Astrocyte (in vitro differentiated cells and primary cell): ENCODE measurements around the gene TSGA10. TPM values are rescaled to one million over a fixed set of nuclear protein-coding genes. Genes with fewer than 3 reads are reported as not detected.
"Not testable (repeated sequence)": the region's sequence is repeated elsewhere in the genome, so short reads cannot be mapped to it uniquely, and the experiment has no call there.

Experiments
- DNase-seq: peaks from one replicate; pipeline ENCODE4 v3.0.0-alpha.2; 2010; ENCODE audit warnings: low read depth
- FAIRE-seq: peaks from 2 replicates; lab custom pipeline; 2011; peaks lifted over from hg19 to GRCh38; lab: Jason Lieb, UNC
- H2AFZ ChIP-seq: 2 replicates; pipeline ENCODE4 v1.6.0; 2012; ENCODE audit warnings: low read depth, low read length, inconsistent platforms
- H3K27ac ChIP-seq: 2 replicates; pipeline ENCODE4 v1.5.1; 2011; ENCODE audit warnings: low read depth, low read length, inconsistent platforms
- H3K27me3 ChIP-seq: 2 replicates; pipeline ENCODE4 v1.6.0; 2011; ENCODE audit warnings: low read length, inconsistent platforms; ENCODE audit not compliant: insufficient read depth
- H3K36me3 ChIP-seq: 2 replicates; pipeline ENCODE4 v1.5.1; 2011; ENCODE audit warnings: low read length, inconsistent platforms; ENCODE audit not compliant: insufficient read depth
- H3K4me1 ChIP-seq: 2 replicates; pipeline ENCODE4 v1.5.1; 2011; ENCODE audit warnings: low read length, inconsistent platforms; ENCODE audit not compliant: insufficient read depth
- H3K4me2 ChIP-seq: 2 replicates; pipeline ENCODE4 v1.6.0; 2012; ENCODE audit warnings: low read length, inconsistent platforms
- H3K4me3 ChIP-seq: 2 replicates; pipeline ENCODE4 v1.5.1; 2011; ENCODE audit warnings: low read depth, mild to moderate bottlenecking, low read length, inconsistent platforms; ENCODE audit not compliant: insufficient read depth
- H3K79me2 ChIP-seq: 2 replicates; pipeline ENCODE4 v1.6.0; 2012; ENCODE audit warnings: mild to moderate bottlenecking, low read length, inconsistent platforms; ENCODE audit not compliant: insufficient read depth
- H3K9ac ChIP-seq: 2 replicates; pipeline ENCODE4 v1.6.0; 2012; ENCODE audit warnings: mild to moderate bottlenecking, low read length, inconsistent platforms
- H3K9me3 ChIP-seq: 2 replicates; pipeline ENCODE4 v1.5.1; 2012; ENCODE audit warnings: low read depth, mild to moderate bottlenecking, low read length, inconsistent platforms; ENCODE audit not compliant: insufficient read depth
- H4K20me1 ChIP-seq: 2 replicates; pipeline ENCODE4 v1.6.0; 2012; ENCODE audit warnings: low read length, inconsistent platforms; ENCODE audit not compliant: insufficient read depth
- H3K27ac Mint-ChIP-seq: one replicate; pipeline ENCODE4 v1.8.0; 2021; ENCODE audit warnings: mild to moderate bottlenecking, mixed read lengths; ENCODE audit not compliant: unreplicated experiment
- H3K27me3 Mint-ChIP-seq: one replicate; pipeline ENCODE4 v1.8.0; 2021; ENCODE audit warnings: low read depth, mixed read lengths; ENCODE audit not compliant: unreplicated experiment
- H3K36me3 Mint-ChIP-seq: one replicate; pipeline ENCODE4 v1.8.0; 2021; ENCODE audit warnings: low read depth, mixed read lengths; ENCODE audit not compliant: unreplicated experiment
- H3K4me1 Mint-ChIP-seq: one replicate; pipeline ENCODE4 v1.8.0; 2021; ENCODE audit warnings: low read depth, mixed read lengths; ENCODE audit not compliant: unreplicated experiment
- H3K4me3 Mint-ChIP-seq: one replicate; pipeline ENCODE4 v1.8.0; 2021; ENCODE audit warnings: mild to moderate bottlenecking, moderate library complexity, mixed read lengths; ENCODE audit not compliant: unreplicated experiment
- H3K9me3 Mint-ChIP-seq: one replicate; pipeline ENCODE4 v1.8.0; 2021; ENCODE audit warnings: mild to moderate bottlenecking, mixed read lengths; ENCODE audit not compliant: unreplicated experiment
- CTCF ChIP-seq: IDR thresholded peaks from 2 replicates; pipeline ENCODE4 v1.5.1; 2011; ENCODE audit warnings: low read depth, mild to moderate bottlenecking, inconsistent platforms, low read length, moderate library complexity; ENCODE audit not compliant: insufficient read depth
- EZH2 ChIP-seq: IDR thresholded peaks from 2 replicates; pipeline ENCODE4 v1.6.1; 2012; ENCODE audit warnings: mild to moderate bottlenecking, low read length, inconsistent platforms; ENCODE audit not compliant: insufficient read depth
- total RNA-seq: library from RNA; stranded (reverse); gene quantifications from 2 replicates; pipeline ENCODE4 v1.2.1, GENCODE V29; 2021

Gene TSGA10
- total RNA-seq, 1 donor from 2014 or later, result 3.9 TPM

- no peaks in the 10 kb centered on the region for H4K20me1 ChIP-seq
- no peak overlapping the region for H3K4me3 Mint-ChIP-seq
- FAIRE-seq, result no peak
- H3K9me3 Mint-ChIP-seq, result no peaks in the 10 kb centered on the region
- no peaks in the 10 kb centered on the region for H3K27me3 Mint-ChIP-seq
- no peaks in the 10 kb centered on the region for H3K27me3 ChIP-seq
- no peak overlapping the region for H3K4me2 ChIP-seq
- no peak for DNase-seq
- no peaks in the 10 kb centered on the region for H3K79me2 ChIP-seq
- H3K9ac ChIP-seq, result no peak overlapping the region
- TF ChIP-seq CTCF (no peak), EZH2 (no peak)
- H3K4me3 ChIP-seq, result no peak overlapping the region
- no peaks in the 10 kb centered on the region for H3K9me3 ChIP-seq
- no peak overlapping the region for H3K27ac ChIP-seq
- no peak overlapping the region for H3K27ac Mint-ChIP-seq
- no peaks in the 10 kb centered on the region for H3K4me1 Mint-ChIP-seq
- H3K4me1 ChIP-seq, result no peaks in the 10 kb centered on the region
- H3K36me3 Mint-ChIP-seq, result peaks cover 9% of the 10 kb centered on the region
- peaks cover 16% of the 10 kb centered on the region for H3K36me3 ChIP-seq
- no peak overlapping the region for H2AFZ ChIP-seq
Measured at GRCh38 chr2:99200076-99200800, 45.5 kb upstream of the TSGA10 start.

- Histone ChIP-seq H4K20me1 (no peaks in the 10 kb centered on the region), H2AFZ (no peak overlapping the region), H3K79me2 (no peaks in the 10 kb centered on the region), H3K9ac (no peak overlapping the region), H3K27ac (no peak overlapping the region), H3K4me2 (no peak overlapping the region), H3K9me3 (no peaks in the 10 kb centered on the region), H3K4me1 (no peaks in the 10 kb centered on the region), H3K36me3 (peaks cover 19% of the 10 kb centered on the region), H3K4me3 (no peak overlapping the region), H3K27me3 (no peaks in the 10 kb centered on the region)
- no peaks in the 10 kb centered on the region for H3K27me3 Mint-ChIP-seq
- peaks cover 9% of the 10 kb centered on the region for H3K36me3 Mint-ChIP-seq
- FAIRE-seq, result no peak
- H3K4me3 Mint-ChIP-seq, result no peak overlapping the region
- no peaks in the 10 kb centered on the region for H3K4me1 Mint-ChIP-seq
- TF ChIP-seq CTCF, result no peak
- no peak for TF ChIP-seq EZH2
- DNase-seq, result no peak
- no peaks in the 10 kb centered on the region for H3K9me3 Mint-ChIP-seq
- H3K27ac Mint-ChIP-seq, result no peak overlapping the region
Measured at GRCh38 chr2:99198103-99198841, 43.5 kb upstream of the TSGA10 start.

- peaks cover 22% of the 10 kb centered on the region for H3K36me3 ChIP-seq
- not testable (repeated sequence) for FAIRE-seq, H2AFZ ChIP-seq, H3K4me3 ChIP-seq, H3K4me1 Mint-ChIP-seq, DNase-seq, H3K27me3 ChIP-seq, H3K27me3 Mint-ChIP-seq, H3K4me3 Mint-ChIP-seq, H3K9ac ChIP-seq, H3K4me1 ChIP-seq, H3K27ac ChIP-seq, H3K9me3 ChIP-seq, H3K4me2 ChIP-seq, H3K27ac Mint-ChIP-seq, H3K9me3 Mint-ChIP-seq
- H3K36me3 Mint-ChIP-seq, result peaks cover 12% of the 10 kb centered on the region
- H3K79me2 ChIP-seq, result peaks cover 25% of the 10 kb centered on the region
- peaks cover 10% of the 10 kb centered on the region for H4K20me1 ChIP-seq
Measured at GRCh38 chr2:99192364-99192763, 37.6 kb upstream of the TSGA10 start.
